Stimulated activated CD4-positive, alpha-beta T cell treated with anti-CD3 and anti-CD28 coated beads, Interleukin-15, amount 100 ng/mL, for 24 hours (primary cell): ENCODE measurements around the gene PBLD.
"Not testable (repeated sequence)": the region's sequence is repeated elsewhere in the genome, so short reads cannot be mapped to it uniquely, and the experiment has no call there.

Experiments used
- DNase-seq: peaks from one replicate; pipeline ENCODE4 v3.0.0-alpha.2; 2020

PBLD gene

DNA sequence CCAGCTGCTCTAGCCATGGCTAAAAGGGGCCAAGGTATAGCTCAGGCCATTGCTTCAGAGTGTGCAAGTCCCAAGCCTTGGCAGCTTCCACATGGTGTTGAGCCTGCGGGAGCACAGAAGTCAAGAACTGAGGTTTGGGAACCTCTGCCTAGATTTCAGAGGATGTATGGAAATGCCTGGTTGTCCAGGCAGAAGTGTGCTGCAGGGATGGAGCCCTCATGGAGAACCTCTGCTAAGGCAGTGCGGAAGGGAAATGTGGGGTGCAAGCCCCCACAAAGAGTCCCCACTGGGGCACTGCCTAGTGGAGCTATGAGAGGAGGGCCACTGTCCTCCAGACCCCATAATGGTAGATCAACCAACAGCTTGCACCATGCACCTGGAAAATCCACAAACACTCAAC, 54.9 kb downstream of the PBLD start:
- DNase-seq: not testable (repeated sequence)

- DNase-seq: no peak
Measured at GRCh38 chr10:68276224-68276623, 56.5 kb downstream of the PBLD start.

- DNase-seq: no peak
Measured at GRCh38 chr10:68275600-68276126, 57.1 kb downstream of the PBLD start.

- DNase-seq: no peak
Measured at GRCh38 chr10:68272833-68273232, 59.9 kb downstream of the PBLD start.

- DNase-seq: no peak
Measured at GRCh38 chr10:68271196-68271882, 61.4 kb downstream of the PBLD start.

GRCh38 chr10:68269562-68270290, 63.0 kb downstream of the PBLD start:
- DNase-seq: no peak

- no peak for DNase-seq
Measured at GRCh38 chr10:68261132-68261856, 71.4 kb downstream of the PBLD start.

DNA sequence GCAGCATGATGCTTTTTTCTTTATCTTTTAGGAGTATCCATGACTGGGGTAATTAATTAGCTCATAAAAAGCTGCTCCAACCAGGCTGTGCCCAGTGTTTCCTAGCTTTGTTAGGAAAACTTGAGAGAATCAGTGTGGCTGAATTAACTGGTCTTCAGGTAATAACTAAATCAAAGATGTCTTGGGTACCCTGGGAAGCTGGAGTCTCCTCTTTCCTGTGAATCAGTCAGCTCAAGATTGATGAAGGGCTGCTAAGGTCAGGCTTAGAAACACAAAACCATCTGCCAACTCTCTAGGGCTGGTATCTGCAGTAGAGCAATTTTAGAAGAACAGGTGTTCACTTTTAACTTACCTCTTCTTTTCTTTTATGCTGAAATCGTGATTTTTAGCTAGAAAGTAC, 79.4 kb downstream of the PBLD start:
- DNase-seq: no peak

GRCh38 chr10:68251625-68252495, 80.9 kb downstream of the PBLD start:
- DNase-seq: no peak

DNA sequence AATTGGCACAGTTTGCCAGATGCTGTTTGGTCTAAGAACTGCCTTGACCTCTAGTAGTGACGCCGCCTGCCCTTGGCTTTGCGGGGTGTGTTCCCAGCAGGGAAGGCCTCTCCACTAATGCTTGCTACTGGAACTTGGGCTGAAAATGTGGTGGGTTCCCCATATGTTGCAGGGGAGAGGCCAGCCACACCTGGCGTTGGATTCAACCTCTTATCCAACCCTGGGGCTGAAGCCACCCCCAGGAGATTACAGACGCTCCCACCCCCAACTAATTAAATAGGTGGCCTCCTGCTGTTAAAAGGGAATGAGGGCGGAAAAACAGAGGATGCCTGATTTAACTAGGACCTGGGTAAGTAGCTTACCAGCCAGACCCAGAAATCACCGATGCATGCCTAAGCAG, 81.6 kb downstream of the PBLD start:
- DNase-seq: no peak

DNA sequence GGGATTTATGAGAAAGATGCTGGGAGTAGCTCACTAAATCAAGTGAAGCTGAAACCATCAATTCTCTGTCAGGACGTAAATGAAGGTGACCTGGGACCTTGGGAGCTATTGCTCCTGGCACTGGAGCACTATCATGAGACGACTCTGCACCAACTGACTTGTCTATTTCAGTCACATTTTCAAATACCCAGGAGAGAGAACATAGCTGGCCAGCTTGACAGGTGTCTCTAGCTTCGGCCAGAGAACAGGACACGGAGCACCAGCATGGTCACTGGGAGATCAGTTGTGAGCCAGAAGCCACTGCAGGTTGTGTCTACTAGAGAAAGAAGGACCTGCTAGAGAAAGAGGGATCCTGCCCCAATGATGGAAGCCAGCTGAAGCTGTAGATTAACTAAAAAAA, 83.4 kb downstream of the PBLD start:
- DNase-seq: no peak

GRCh38 chr10:68247931-68248330, 84.8 kb downstream of the PBLD start:
- no peak for DNase-seq

DNA sequence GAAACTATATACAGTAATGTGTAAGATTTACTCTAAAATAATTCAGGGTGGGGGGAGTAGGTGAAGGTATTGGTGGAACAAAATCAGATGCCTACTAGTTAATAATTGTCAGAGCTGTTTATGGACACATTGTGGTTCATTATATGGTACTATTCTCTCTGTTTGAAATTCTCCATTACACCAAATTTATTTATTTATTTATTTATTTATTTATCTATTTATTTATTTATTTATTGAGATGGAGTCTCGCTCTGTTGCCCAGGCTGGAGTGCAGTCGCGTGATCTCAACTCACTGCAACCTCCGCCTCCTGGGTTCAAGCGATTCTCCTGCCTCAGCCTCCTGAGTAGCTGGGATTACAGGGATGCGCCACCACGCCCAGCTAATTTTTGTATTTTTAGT, 86.3 kb downstream of the PBLD start:
- not testable (repeated sequence) for DNase-seq

DNA sequence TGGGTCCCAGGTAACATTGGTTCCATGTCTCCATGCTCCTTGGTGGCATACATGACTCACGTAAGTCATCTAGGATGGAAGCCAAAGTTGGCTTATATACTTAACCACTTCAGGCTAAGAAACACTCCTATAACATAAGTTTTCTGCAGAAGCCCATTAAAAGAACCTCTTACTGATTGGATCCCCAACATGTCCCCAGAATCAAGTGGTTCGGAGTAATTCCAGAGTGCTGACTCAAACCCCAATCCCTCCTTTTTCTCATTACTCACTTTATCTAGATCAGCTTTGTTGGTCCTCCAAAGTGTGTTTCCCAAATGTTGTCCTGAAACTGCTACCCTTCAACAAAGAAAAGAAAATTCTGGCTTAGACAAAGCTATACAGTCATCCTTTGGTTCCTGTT, 90.7 kb downstream of the PBLD start:
- no peak for DNase-seq

DNA sequence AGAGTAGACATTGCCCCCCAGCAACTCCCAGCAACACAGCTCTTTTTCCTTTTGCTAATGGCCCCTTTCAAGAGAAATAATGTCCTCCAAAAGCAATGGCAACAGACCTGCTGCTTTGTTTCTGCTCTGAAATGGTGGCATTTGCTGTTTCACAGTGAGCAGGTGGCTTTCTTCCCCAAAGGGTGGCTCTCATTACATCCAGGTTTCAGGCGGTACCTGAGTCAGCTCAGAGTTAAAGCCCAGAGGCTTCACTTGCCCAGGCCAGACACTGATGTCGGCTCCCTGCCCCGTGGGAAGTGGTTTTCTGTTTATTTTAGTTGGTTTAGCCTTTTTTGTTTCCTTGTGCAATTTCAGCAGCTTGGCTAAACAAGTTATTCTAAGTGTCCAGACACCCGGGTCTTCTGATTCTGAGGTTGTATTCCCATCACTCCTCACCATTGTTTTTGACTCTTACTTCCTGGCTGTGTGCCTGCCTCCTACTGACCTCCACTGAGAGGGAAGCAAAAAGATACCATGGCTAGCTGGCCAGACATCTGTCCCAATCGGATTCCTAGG, 93.1 kb downstream of the PBLD start:
- no peak for DNase-seq

- DNase-seq: no peak
Measured at GRCh38 chr10:68239069-68239468, 93.7 kb downstream of the PBLD start.

DNA sequence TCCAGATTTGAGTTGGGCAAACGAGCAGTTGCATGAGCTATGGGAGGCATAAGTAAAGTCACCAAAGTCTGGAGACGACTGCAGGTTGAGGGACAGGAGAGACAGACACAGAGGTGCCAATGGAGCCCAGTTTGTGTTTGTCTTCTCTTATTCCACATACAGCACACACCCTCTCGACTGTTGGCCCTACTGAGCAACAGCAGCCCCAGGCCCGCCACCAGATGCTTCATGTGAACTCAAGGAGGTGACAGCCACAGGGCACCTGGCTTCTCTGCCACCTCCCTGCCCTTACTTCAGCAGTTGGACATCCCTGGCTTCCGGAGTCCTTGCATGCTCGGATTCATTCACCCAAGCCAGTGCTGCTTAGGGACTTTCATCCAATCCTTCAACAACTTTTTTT, 94.4 kb downstream of the PBLD start:
- no peak for DNase-seq

- DNase-seq: no peak
Measured at GRCh38 chr10:68237173-68237572, 95.6 kb downstream of the PBLD start.

DNA sequence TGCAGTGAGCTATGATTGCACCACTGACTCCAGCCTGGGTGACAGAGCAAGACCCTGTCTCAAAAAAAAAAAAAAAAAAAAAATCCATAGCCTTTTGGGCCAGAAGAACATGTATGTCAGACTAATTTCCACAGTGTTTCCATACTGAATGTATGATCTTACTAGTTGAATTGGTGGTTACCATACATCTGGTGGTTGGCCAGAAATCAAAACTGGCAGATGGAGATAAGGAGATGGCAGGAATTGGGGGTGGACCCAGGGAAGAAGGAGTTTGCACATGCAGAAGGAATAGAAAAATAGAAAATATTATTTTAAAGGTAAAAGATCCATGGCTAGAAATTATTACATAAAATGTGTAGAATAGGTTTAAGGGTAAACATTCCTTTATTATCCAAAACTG, 97.1 kb downstream of the PBLD start:
- no peak for DNase-seq

- DNase-seq: no peak
Measured at GRCh38 chr10:68235111-68235510, 97.6 kb downstream of the PBLD start.

DNA sequence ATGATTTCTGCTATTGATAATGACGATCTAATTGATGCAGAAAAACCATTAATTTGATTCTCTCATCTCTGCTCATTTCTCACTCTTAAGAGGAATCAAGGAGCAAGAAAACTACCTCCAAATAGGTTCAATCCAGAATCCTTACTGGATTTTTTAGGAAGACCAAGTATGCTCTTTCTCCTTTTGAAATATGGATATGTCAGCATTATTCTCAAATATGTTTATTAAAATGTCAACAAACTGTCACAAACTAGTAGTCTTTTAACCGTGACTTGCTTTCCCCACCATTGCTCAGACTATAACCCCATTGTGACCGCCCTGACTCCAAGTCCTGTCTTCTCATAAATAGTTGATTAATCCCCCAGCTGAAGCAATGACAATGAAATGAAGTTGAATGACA, 99.7 kb downstream of the PBLD start:
- DNase-seq: no peak
